ENCODE data around the gene E2F1.

GRCh38 chr20:33711446-33711738, 25.2 kb upstream of the E2F1 start:
- TF ChIP-seq CTCF (IDR thresholded peaks at IDR 0.05) (no peak), POLR2AphosphoS5 (IDR thresholded peaks at IDR 0.05) (no peak)
